ENCODE measurements around the gene TSSK2.

Gene TSSK2

DNA sequence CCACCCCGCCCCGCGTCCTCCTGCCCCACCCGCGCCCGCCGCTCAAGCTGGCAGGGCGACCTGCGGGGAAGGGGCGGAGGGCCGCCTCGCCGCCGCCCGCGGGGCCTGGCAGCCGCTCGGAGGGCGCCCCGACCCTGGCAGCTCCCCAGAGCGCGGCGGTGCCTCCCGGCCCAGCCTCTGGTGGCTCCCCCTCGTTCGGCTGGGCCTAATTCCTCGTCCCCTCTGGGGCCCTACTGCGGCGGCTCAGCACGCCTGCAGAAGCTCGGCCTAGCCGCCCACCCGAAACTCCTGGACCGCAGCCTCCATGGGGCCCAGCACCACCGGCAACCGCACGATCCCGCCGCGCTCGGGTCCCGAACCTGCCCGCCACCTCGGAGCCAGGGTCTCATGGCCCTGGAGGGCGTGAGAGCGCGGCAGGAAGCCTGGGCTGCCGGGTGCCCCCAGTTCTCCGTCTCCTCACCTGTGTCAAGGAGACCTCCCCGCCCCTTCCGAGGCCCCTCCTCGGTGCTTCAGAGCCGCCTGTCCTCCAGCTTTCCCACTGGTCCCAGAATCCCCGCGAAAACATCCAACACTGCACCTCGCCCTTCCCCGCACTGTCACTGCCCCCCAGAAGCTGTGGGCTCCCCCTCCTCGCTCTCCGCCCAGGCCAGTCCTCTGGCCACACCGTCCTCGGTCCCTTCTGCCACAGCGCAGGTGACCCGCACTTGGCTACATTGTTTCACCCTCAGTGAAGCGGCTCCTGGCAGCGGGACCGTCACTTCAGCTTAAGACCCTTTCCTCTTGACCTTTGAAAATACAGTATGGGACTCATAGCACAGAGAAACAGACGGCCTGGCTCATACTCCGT, 19.6 kb downstream of the TSSK2 start:
- Histone ChIP-seq H3K27ac (ENCODE audit: extremely low read depth, low read depth, low read length) (no peak overlapping the region), H3K4me3 (ENCODE audit: low read depth, low read length) (no peak overlapping the region), H3K9me3 (ENCODE audit: control insufficient read depth, insufficient read depth, low read depth, low read length) (no peaks in the 10 kb centered on the region), H3K4me1 (ENCODE audit: control insufficient read depth, insufficient read depth, low read length) (no peaks in the 10 kb centered on the region), H3K36me3 (ENCODE audit: control insufficient read depth in 2 of 2, insufficient read depth in 1 of 2, low read length in 2 of 2) (no peaks in the 10 kb centered on the region)
- TF ChIP-seq, protein P1, sequence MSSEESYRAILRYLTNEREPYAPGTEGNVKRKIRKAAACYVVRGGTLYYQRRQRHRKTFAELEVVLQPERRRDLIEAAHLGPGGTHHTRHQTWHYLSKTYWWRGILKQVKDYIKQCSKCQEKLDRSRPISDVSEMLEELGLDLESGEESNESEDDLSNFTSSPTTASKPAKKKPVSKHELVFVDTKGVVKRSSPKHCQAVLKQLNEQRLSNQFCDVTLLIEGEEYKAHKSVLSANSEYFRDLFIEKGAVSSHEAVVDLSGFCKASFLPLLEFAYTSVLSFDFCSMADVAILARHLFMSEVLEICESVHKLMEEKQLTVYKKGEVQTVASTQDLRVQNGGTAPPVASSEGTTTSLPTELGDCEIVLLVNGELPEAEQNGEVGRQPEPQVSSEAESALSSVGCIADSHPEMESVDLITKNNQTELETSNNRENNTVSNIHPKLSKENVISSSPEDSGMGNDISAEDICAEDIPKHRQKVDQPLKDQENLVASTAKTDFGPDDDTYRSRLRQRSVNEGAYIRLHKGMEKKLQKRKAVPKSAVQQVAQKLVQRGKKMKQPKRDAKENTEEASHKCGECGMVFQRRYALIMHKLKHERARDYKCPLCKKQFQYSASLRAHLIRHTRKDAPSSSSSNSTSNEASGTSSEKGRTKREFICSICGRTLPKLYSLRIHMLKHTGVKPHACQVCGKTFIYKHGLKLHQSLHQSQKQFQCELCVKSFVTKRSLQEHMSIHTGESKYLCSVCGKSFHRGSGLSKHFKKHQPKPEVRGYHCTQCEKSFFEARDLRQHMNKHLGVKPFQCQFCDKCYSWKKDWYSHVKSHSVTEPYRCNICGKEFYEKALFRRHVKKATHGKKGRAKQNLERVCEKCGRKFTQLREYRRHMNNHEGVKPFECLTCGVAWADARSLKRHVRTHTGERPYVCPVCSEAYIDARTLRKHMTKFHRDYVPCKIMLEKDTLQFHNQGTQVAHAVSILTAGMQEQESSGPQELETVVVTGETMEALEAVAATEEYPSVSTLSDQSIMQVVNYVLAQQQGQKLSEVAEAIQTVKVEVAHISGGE (tag by site-specific recombination; conservative IDR thresholded peaks at IDR 0.05; ENCODE audit: low read depth) = no peak
- TF ChIP-seq, protein P2, sequence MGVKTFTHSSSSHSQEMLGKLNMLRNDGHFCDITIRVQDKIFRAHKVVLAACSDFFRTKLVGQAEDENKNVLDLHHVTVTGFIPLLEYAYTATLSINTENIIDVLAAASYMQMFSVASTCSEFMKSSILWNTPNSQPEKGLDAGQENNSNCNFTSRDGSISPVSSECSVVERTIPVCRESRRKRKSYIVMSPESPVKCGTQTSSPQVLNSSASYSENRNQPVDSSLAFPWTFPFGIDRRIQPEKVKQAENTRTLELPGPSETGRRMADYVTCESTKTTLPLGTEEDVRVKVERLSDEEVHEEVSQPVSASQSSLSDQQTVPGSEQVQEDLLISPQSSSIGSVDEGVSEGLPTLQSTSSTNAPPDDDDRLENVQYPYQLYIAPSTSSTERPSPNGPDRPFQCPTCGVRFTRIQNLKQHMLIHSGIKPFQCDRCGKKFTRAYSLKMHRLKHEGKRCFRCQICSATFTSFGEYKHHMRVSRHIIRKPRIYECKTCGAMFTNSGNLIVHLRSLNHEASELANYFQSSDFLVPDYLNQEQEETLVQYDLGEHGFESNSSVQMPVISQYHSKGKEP (tag by site-specific recombination; IDR thresholded peaks at IDR 0.05) = no peak
- no peak for TF ChIP-seq ZNF654 (tag by site-specific recombination; IDR thresholded peaks at IDR 0.05; ENCODE audit: low read depth)
- TF ChIP-seq, protein P3, sequence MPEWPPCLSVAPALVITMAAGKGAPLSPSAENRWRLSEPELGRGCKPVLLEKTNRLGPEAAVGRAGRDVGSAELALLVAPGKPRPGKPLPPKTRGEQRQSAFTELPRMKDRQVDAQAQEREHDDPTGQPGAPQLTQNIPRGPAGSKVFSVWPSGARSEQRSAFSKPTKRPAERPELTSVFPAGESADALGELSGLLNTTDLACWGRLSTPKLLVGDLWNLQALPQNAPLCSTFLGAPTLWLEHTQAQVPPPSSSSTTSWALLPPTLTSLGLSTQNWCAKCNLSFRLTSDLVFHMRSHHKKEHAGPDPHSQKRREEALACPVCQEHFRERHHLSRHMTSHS (tag by site-specific recombination; IDR thresholded peaks at IDR 0.05) = no peak
- TF ChIP-seq ZNF404 (tag by site-specific recombination; IDR thresholded peaks at IDR 0.05) = no peak
- no peak for TF ChIP-seq ZNF621 (tag by site-specific recombination; IDR thresholded peaks at IDR 0.05)
- no peak for TF ChIP-seq ZNF292 (tag by site-specific recombination; IDR thresholded peaks at IDR 0.05; ENCODE audit: borderline replicate concordance, low read depth)
- POLR2A ChIA-PET = interaction anchor here (1.3 kb wide), 1 partner anchor 23 kb away, joined by 3 read pairs; no protein-coding TSS in a partner anchor
- CTCF ChIA-PET = no interaction called here

DNA sequence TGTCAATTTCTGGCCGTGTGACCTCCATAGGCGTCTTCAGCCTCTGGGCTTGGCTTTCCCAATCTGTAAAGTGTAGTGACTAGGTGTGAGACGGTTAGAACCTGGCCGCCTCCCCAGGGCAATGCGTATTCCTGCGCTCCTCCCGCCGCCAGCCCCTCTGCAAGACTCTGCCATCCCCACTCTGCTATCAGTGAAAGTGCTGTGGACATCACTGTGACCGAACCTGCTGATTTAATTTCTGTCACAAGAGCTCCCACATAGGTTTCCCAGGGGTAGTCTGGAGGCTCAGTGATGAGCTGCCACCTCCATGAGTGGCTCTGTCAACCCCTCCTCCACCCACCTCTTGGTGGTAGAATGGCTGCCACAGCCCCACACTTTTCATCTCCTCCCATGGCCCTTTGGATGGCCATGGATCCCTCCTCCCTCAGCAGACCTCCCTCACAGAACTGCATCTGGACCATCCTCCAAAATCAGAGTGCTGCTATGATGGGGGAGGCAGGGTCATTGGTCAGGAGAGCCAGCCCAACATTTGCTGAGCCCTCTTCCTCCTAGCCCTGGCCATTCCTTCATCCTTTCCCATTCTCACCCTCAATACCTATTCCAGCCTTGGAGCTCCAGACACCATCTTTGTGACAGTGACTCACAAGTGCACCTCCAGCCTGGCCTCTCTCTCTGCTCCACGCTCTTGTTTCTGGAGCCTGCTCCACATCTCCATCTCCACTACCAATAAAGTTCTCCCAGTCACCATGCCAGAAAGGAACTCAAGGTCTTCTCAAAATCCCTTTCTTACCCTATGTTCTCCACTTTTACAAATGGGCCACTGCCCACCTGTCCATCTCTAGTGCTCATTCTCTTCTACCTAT, 20.5 kb downstream of the TSSK2 start:
- POLR2A ChIA-PET = interaction anchor here (0.8 to 1.3 kb wide), 2 partner anchors 21 to 22 kb away, joined by 3 to 4 read pairs; no protein-coding TSS in a partner anchor
- H3K27ac ChIP-seq (ENCODE audit: extremely low read depth, low read depth, low read length) = no peak overlapping the region
- H3K9me3 ChIP-seq (ENCODE audit: control insufficient read depth, insufficient read depth, low read depth, low read length) = no peaks in the 10 kb centered on the region
- no peaks in the 10 kb centered on the region for H3K4me1 ChIP-seq (ENCODE audit: control insufficient read depth, insufficient read depth, low read length)
- no peaks in the 10 kb centered on the region for H3K36me3 ChIP-seq (ENCODE audit: control insufficient read depth in 2 of 2, insufficient read depth in 1 of 2, low read length in 2 of 2)
- no peak overlapping the region for H3K4me3 ChIP-seq (ENCODE audit: low read depth, low read length)
- CTCF ChIA-PET = interaction anchor here (0.6 kb wide), 1 partner anchor 456 kb away, joined by 3 read pairs; no protein-coding TSS in a partner anchor
- TF ChIP-seq EGR2 (tag by site-specific recombination; IDR thresholded peaks at IDR 0.05; ENCODE audit: low read depth) = no peak
- TF ChIP-seq ZNF629 (tag by site-specific recombination; IDR thresholded peaks at IDR 0.05) = no peak
- TF ChIP-seq, protein P4, sequence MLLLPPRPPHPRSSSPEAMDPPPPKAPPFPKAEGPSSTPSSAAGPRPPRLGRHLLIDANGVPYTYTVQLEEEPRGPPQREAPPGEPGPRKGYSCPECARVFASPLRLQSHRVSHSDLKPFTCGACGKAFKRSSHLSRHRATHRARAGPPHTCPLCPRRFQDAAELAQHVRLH (tag by site-specific recombination; IDR thresholded peaks at IDR 0.05) = peak; percentile 84
- TF ChIP-seq ZSCAN16 (tag by site-specific recombination; IDR thresholded peaks at IDR 0.05) = no peak
- TF ChIP-seq, protein P5, sequence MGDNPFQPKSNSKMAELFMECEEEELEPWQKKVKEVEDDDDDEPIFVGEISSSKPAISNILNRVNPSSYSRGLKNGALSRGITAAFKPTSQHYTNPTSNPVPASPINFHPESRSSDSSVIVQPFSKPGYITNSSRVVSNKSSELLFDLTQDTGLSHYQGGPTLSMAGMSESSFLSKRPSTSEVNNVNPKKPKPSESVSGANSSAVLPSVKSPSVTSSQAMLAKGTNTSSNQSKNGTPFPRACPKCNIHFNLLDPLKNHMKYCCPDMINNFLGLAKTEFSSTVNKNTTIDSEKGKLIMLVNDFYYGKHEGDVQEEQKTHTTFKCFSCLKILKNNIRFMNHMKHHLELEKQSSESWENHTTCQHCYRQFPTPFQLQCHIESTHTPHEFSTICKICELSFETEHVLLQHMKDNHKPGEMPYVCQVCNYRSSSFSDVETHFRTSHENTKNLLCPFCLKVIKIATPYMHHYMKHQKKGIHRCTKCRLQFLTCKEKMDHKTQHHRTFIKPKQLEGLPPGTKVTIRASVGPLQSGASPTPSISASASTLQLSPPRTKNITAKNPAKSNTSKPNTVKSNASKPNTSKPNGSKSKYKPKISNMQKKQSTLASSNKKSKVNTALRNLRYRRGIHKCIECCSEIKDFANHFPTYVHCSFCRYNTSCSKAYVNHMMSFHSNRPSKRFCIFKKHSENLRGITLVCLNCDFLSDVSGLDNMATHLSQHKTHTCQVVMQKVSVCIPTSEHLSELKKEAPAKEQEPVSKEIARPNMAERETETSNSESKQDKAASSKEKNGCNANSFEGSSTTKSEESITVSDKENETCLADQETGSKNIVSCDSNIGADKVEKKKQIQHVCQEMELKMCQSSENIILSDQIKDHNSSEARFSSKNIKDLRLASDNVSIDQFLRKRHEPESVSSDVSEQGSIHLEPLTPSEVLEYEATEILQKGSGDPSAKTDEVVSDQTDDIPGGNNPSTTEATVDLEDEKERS (tag by site-specific recombination; IDR thresholded peaks at IDR 0.05) = 0 out of 2 replicates have a peak, but pooled peaks have one; percentile 70
- TF ChIP-seq KLF8 (tag by site-specific recombination; IDR thresholded peaks at IDR 0.05) = 0 out of 2 replicates have a peak, but pooled peaks have one; percentile 26
